ENCODE data around the gene TTC34.

- TF ChIP-seq, protein P1, sequence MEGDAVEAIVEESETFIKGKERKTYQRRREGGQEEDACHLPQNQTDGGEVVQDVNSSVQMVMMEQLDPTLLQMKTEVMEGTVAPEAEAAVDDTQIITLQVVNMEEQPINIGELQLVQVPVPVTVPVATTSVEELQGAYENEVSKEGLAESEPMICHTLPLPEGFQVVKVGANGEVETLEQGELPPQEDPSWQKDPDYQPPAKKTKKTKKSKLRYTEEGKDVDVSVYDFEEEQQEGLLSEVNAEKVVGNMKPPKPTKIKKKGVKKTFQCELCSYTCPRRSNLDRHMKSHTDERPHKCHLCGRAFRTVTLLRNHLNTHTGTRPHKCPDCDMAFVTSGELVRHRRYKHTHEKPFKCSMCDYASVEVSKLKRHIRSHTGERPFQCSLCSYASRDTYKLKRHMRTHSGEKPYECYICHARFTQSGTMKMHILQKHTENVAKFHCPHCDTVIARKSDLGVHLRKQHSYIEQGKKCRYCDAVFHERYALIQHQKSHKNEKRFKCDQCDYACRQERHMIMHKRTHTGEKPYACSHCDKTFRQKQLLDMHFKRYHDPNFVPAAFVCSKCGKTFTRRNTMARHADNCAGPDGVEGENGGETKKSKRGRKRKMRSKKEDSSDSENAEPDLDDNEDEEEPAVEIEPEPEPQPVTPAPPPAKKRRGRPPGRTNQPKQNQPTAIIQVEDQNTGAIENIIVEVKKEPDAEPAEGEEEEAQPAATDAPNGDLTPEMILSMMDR (conservative IDR thresholded peaks at IDR 0.05; ENCODE audit: low read length), result no peak
- no peak for TF ChIP-seq EZH2phosphoT487 (IDR thresholded peaks at IDR 0.05; ENCODE audit: borderline replicate concordance)
Observed at GRCh38 chr1:2811533-2811918, 10.0 kb upstream of the TTC34 start.

Data from Loucy (cell line).